ENCODE results near the gene DDX60.

Gene DDX60

DNA sequence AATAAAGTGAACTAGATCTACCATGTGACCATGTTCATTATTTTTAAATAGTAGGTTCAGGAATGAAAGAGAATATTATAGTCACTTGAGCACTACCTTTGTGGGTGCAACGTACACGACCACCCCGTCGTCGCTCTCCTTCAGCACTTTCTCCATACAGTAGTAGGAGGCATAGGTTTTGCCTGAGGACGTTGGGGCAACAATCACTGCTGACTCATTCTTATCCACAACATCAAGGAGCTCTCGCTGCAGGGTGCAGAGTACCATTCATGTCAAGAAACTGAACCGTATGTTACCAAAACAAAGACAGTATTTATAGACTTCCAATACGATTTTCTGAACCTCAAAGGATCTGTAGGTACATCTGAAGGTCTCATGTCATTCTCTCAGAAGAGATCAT lies 44.7 kb downstream of the DDX60 start:
- H3K4me3 ChIP-seq (replicated peaks in 1 of 2; ENCODE audit: low read depth in 2 of 2, low read length in 2 of 2): no peak overlapping the region
- DNase-seq (ENCODE audit: low read depth in 2 of 2): no peak
- TF ChIP-seq, protein P1, sequence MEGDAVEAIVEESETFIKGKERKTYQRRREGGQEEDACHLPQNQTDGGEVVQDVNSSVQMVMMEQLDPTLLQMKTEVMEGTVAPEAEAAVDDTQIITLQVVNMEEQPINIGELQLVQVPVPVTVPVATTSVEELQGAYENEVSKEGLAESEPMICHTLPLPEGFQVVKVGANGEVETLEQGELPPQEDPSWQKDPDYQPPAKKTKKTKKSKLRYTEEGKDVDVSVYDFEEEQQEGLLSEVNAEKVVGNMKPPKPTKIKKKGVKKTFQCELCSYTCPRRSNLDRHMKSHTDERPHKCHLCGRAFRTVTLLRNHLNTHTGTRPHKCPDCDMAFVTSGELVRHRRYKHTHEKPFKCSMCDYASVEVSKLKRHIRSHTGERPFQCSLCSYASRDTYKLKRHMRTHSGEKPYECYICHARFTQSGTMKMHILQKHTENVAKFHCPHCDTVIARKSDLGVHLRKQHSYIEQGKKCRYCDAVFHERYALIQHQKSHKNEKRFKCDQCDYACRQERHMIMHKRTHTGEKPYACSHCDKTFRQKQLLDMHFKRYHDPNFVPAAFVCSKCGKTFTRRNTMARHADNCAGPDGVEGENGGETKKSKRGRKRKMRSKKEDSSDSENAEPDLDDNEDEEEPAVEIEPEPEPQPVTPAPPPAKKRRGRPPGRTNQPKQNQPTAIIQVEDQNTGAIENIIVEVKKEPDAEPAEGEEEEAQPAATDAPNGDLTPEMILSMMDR (IDR thresholded peaks at IDR 0.05; ENCODE audit: low read depth, low read length): no peak

- H3K4me3 ChIP-seq (replicated peaks in 1 of 2; ENCODE audit: low read depth in 2 of 2, low read length in 2 of 2): no peak overlapping the region
- TF ChIP-seq, protein P1 (IDR thresholded peaks at IDR 0.05; ENCODE audit: low read depth, low read length): no peak
- DNase-seq (ENCODE audit: low read depth in 2 of 2): no peak
These were observed 46.1 kb downstream of the DDX60 start for GRCh38 chr4:168272488-168272887.

- no peak for DNase-seq (ENCODE audit: low read depth in 2 of 2)
- no peak overlapping the region for H3K4me3 ChIP-seq (replicated peaks in 1 of 2; ENCODE audit: low read depth in 2 of 2, low read length in 2 of 2)
- TF ChIP-seq, protein P1 (IDR thresholded peaks at IDR 0.05; ENCODE audit: low read depth, low read length): no peak
These were observed 48.7 kb downstream of the DDX60 start for GRCh38 chr4:168269896-168270295.

GRCh38 chr4:168265327-168265726 lies 53.2 kb downstream of the DDX60 start:
- TF ChIP-seq, protein P1 (IDR thresholded peaks at IDR 0.05; ENCODE audit: low read depth, low read length): no peak
- no peak overlapping the region for H3K4me3 ChIP-seq (replicated peaks in 1 of 2; ENCODE audit: low read depth in 2 of 2, low read length in 2 of 2)
- peak in 1 of 2 donors; percentile 16 for DNase-seq (ENCODE audit: low read depth in 2 of 2)

DNA sequence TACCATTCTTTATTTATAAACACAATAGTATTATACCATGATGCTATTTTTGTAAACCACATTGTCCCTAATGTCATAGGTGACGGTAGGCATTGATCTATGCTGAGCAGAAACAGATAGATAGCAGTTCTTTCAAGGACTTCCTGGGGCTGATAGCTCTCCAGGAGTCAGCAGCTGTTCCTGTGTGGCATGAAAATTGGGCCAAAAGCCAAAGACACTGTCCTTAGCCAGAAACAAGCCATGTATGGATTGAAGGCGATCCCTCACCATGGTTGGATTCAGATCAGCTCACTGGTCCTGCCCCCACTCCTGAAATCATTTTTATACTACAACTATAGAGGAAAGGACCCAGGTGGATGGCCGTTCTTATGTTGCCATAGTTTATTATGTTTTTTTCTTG lies 53.6 kb downstream of the DDX60 start:
- H3K4me3 ChIP-seq (replicated peaks in 1 of 2; ENCODE audit: low read depth in 2 of 2, low read length in 2 of 2): no peak overlapping the region
- DNase-seq (ENCODE audit: low read depth in 2 of 2): peak in 1 of 2 donors; percentile 2
- TF ChIP-seq, protein P1 (IDR thresholded peaks at IDR 0.05; ENCODE audit: low read depth, low read length): no peak

- no peak overlapping the region for H3K4me3 ChIP-seq (replicated peaks in 1 of 2; ENCODE audit: low read depth in 2 of 2, low read length in 2 of 2)
- TF ChIP-seq, protein P1 (IDR thresholded peaks at IDR 0.05; ENCODE audit: low read depth, low read length): no peak
- no peak for DNase-seq (ENCODE audit: low read depth in 2 of 2)
These were observed 55.5 kb downstream of the DDX60 start for GRCh38 chr4:168263039-168263438.

DNA sequence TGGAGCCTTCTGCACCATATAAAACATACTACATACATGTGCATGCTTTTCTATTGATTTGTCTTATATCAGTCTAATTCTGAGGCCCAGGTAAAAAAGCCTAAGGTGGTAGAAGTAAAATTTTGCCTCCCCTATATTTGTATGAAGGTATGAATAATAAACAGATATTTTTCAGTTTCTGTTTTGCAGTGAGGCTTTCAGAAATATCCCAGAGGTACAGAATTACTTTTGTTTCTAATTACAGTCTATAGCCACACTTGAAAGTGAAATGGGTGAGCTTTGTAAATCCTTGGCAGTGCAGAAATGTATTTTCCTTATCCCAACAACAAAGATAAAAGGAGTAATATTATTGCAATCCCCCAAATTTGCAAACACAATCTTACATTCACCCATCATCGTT lies 59.5 kb downstream of the DDX60 start:
- no peak for DNase-seq (ENCODE audit: low read depth in 2 of 2)
- no peak overlapping the region for H3K4me3 ChIP-seq (replicated peaks in 1 of 2; ENCODE audit: low read depth in 2 of 2, low read length in 2 of 2)
- TF ChIP-seq, protein P1 (IDR thresholded peaks at IDR 0.05; ENCODE audit: low read depth, low read length): no peak

Measured in cardiac fibroblast (primary cell).